IPS DF 19.7 (cell line): Measurements from ENCODE around the gene GRID2.

Experiments
- DNase-seq: peaks from one replicate; pipeline ENCODE4 v3.0.0-alpha.2; 2013; ENCODE audit warnings: low read depth, low spot score

The GRID2 gene

DNA sequence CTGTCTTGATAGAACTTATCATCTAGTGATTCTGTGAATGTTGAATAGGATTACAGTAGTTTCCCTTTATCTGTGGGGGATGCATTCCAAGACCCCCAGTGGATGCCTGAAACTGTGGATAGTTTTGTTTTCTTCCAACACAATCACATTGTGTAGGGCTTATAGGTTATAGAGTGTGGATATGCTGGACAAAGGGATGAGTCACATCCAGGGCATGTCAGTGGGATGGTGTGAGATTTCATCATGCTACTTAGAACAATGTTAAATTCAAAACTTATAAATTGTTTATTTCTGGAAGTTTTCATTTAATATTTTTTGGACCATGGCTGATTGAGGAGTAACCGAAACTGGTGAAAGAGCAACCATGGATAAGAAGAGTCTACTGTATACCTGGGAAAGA lies 1092.5 kb downstream of the GRID2 start:
- DNase-seq = no peak

- DNase-seq = no peak
Observed at GRCh38 chr4:93403571-93403970, 1099.8 kb downstream of the GRID2 start.

- no peak for DNase-seq
Observed at GRCh38 chr4:93407493-93408275, 1103.9 kb downstream of the GRID2 start.

DNA sequence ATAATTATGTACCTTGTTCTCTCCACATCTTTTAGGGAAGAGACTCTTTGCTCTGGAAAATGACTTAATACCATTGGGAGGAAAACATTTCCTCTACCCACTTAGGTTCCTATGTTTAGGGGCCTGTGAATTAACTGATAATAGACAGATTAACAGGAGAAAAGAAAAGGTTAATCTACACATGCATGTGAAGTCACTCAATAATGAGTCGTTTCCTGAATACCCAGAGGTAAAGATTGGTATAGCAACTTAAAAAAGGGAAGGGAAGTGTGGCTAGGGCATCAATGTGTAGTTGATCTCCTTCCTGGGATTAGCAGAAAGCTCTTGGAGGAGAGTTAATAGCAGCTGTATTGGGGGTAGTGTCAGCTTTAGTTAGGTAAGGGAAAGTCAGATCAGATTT lies 1105.3 kb downstream of the GRID2 start:
- peak; percentile 65 for DNase-seq

- DNase-seq = no peak
Observed at GRCh38 chr4:93414041-93414550, 1110.3 kb downstream of the GRID2 start.

GRCh38 chr4:93416344-93417128 lies 1112.8 kb downstream of the GRID2 start:
- no peak for DNase-seq

DNA sequence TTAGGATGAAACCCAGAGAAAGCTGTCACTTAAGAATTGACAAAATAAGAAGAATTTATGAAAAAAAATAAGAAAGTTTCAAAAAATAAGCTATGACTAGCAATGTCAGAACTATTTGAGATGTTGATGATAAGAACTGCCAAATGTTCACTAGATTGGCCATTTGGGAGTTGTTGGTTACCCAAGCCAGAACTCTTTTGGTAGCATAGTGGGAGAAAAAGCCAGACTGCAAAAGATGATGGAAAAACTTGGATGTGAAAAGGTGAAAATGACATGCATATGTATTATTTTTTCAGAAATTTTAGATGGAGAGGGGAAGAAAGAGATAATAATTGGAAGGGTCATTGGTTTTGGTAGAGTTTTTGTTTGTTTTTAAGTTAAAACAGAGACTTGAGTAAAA lies 1127.6 kb downstream of the GRID2 start:
- DNase-seq = no peak

DNA sequence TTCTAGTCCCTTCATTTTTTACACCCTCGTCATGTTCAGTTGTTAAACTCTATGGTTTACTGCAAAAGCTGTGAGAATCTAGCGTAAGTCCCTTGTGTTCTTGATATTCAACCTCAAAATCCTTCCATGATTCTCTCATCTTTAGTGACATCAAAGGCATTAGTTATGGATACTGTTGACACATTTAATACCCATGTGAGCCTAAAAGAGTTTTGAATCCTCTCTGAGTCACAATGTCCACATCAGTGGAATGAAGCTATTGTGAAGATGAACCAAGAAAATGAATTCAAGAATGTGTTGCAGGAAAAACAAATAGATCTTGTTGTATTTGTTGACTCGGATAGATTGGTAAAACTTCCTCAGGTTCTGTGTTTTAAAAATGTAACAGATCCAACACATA lies 1130.1 kb downstream of the GRID2 start:
- no peak for DNase-seq

GRCh38 chr4:93436000-93436626 lies 1132.3 kb downstream of the GRID2 start:
- no peak for DNase-seq

- no peak for DNase-seq
Observed at GRCh38 chr4:93437991-93438390, 1134.2 kb downstream of the GRID2 start.

DNA sequence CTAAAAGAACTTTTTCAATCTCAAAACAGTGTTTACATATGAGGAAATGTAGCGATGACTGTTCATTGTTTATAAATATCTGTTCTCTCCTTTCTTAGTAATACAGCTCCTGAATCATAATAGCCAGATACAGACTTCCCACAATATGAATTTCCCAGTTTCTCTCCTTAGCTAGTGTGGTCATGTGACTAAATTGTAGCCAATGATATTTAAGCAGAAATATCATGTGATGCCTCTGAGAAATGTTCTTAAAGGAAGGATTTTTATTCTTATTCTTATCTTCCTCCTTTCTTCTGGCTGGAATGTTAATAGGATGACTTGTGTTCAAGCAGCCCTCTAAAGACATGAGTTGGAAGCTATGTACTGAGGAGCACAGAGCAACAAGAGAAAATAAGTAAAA lies 1141.1 kb downstream of the GRID2 start:
- no peak for DNase-seq

- DNase-seq = no peak
Observed at GRCh38 chr4:93446038-93446437, 1142.3 kb downstream of the GRID2 start.

- no peak for DNase-seq
Observed at GRCh38 chr4:93448691-93449293, 1145.0 kb downstream of the GRID2 start.

DNA sequence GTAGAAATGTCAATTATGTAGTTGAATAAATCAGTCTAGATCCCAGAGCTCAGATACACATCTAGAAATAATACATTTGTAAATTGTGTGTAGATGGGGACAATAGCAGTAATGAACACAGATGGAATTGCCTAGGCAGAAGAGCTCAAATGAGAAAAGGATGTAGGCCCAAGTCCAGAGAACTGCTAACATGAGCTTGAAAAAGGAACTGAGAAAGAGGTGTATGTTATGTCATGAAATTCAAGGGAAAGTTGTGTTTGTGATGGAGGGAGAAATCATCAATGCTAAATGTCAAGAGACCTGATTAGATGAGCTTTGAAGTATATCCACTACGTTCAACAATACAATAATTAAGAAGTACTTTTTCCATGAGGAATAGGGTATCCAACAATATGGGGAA lies 1148.2 kb downstream of the GRID2 start:
- no peak for DNase-seq

- DNase-seq = no peak
Observed at GRCh38 chr4:93461541-93461940, 1157.8 kb downstream of the GRID2 start.

GRCh38 chr4:93466446-93466845 lies 1162.7 kb downstream of the GRID2 start:
- DNase-seq = no peak

- no peak for DNase-seq
Observed at GRCh38 chr4:93467484-93468155, 1163.9 kb downstream of the GRID2 start.

DNA sequence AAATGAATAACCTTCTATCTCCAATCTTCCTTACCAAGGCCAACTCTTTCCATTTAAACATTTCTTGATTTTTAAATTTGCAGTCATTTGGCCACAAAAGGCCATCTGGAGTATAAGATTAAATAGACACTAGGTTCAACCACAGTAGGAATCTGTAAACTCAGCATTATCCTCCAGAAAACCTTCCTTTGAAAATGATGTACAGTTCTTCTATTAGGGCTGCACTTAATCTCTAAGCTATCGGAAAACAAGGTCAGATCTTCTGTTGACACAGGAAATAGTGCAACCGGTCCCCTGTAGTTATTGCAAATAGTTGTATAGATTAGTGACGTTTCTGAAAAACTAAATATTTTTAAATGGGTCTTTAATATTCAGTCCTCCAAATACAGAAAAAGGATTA lies 1165.8 kb downstream of the GRID2 start:
- no peak for DNase-seq

- DNase-seq = no peak
Observed at GRCh38 chr4:93475730-93476129, 1172.0 kb downstream of the GRID2 start.

DNA sequence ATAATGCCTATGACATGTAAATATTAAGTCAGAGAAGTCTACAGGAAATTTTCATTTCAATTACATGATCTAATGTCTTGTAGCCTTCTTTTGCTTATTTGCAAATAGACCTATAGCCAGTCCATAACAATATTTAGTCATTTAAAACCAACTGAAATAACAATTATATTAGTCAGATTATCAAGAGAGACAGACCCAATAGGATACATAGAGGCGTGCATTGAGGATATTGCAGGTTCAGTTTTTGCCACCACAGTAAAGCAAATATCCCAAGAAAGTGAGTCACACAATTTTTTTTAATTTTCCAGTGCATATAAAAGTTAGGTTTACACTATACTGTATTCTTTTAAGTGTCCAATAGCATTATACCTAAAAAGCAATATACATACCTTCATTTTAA lies 1175.0 kb downstream of the GRID2 start:
- no peak for DNase-seq

DNA sequence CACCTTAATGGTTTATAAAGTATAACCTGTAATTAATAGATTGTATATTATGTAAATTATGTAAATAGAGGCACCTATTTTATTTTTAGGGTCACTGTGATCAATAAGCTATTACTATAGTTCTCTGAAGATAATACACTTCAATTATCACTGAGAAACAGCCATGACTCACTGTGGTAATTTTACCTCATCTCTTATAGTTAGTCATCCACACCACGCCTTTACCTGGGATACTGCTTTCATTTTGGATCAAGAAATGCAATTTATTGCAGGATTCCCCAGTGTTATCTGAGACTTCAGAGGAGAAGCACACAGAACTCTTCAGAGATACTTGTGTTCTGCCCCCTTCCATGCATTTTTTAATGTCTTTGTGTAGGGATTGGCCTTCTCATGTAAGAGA lies 1176.7 kb downstream of the GRID2 start:
- no peak for DNase-seq
